Hepatocyte (in vitro differentiated cells): ENCODE measurements around the gene CXCR2.

Experiments
- EZH2 ChIP-seq: fragments of 200-600 bp; sonication (generic); IDR thresholded peaks from 2 replicates; pipeline ENCODE4 v1.6.1; 2016; ENCODE audit warnings: antibody characterized with exemption, mild to moderate bottlenecking, borderline replicate concordance
- TF ChIP-seq, protein P1 (sequence below): fragments of 200-600 bp; sonication (generic); IDR thresholded peaks from 2 replicates; pipeline ENCODE4 v1.5.1; 2016; ENCODE audit warnings: antibody characterized with exemption, mild to moderate bottlenecking; ENCODE audit not compliant: poor library complexity

DNA sequence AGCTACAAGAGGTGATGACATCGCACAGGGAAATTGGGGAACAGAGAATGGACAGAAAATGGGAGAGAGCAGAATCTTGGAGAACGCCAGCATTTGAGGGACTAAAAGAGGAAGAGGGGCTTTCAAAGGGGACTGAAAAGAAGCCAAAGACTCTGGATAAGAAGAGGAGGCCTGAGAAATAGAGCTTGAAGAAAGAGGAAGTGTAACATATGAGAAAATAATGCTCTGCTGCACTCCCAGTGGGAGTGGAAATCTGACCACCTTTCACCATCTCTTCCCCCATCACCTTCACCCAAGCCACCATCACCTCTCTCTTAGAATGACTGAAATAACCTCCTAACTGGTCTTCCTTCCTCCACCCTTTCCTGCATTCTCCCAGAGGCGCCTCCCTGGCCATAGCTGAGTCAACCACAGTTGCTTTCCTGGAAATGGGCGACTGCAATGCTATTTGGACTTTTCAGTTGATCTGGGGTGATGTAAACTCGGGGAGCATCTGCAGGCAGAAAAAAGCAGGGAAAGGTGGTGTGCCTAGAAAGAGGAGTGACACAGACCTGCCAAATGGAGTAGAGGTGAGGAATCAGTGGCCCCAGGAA is 24.1 kb downstream of the CXCR2 start:
- TF ChIP-seq, protein P1, sequence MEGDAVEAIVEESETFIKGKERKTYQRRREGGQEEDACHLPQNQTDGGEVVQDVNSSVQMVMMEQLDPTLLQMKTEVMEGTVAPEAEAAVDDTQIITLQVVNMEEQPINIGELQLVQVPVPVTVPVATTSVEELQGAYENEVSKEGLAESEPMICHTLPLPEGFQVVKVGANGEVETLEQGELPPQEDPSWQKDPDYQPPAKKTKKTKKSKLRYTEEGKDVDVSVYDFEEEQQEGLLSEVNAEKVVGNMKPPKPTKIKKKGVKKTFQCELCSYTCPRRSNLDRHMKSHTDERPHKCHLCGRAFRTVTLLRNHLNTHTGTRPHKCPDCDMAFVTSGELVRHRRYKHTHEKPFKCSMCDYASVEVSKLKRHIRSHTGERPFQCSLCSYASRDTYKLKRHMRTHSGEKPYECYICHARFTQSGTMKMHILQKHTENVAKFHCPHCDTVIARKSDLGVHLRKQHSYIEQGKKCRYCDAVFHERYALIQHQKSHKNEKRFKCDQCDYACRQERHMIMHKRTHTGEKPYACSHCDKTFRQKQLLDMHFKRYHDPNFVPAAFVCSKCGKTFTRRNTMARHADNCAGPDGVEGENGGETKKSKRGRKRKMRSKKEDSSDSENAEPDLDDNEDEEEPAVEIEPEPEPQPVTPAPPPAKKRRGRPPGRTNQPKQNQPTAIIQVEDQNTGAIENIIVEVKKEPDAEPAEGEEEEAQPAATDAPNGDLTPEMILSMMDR = no peak
- no peak for TF ChIP-seq EZH2
